Measurements from ENCODE around the gene SF3B1.

- no peak for TF ChIP-seq CTCF (conservative IDR thresholded peaks at IDR 0.05)
- TF ChIP-seq EZH2 (IDR thresholded peaks at IDR 0.05; ENCODE audit: low read depth): no peak
Observed at GRCh38 chr2:197426723-197427603, 7.9 kb downstream of the SF3B1 start.
